T47D (cell line): ENCODE measurements around the gene MYOM1.

Experiments used
- DNase-seq, 2 experiments: peaks; one replicate each; pipeline versions ENCODE4 v3.0.0 to v3.0.0-alpha.2; 2011 to 2012; ENCODE audit warnings: low read depth in 1 of 2, low spot score in 1 of 2
- JUND ChIP-seq: IDR thresholded peaks from 2 replicates; pipeline ENCODE4 v1.6.1; 2012; ENCODE audit warnings: low read depth
- in situ Hi-C: cut with HindIII; loops from 2 replicates; pipeline ENCODE4 v1.10.0; 2016; ENCODE audit warnings: low sequenced_read_pairs, low pct_unique_long_range_greater_than_20kb

MYOM1 gene

GRCh38 chr18:3246635-3247239, 27.0 kb upstream of the MYOM1 start:
- DNase-seq = no peak
- no peak; the same call in 1 of the 2 replicates for TF ChIP-seq JUND
- in situ Hi-C loops = no loop called here

- TF ChIP-seq JUND = no peak
- DNase-seq = peak in 1 of 2 experiments; percentile 85
- in situ Hi-C loops = no loop called here
Observed at GRCh38 chr18:3245853-3246634, 26.3 kb upstream of the MYOM1 start.

- TF ChIP-seq JUND = no peak
- in situ Hi-C loops = no loop called here
- DNase-seq = no peak
Observed at GRCh38 chr18:3245185-3245564, 25.4 kb upstream of the MYOM1 start.

GRCh38 chr18:3238742-3239141, 19.0 kb upstream of the MYOM1 start:
- no peak for DNase-seq
- TF ChIP-seq JUND = no peak
- in situ Hi-C loops = no loop called here

- TF ChIP-seq JUND = no peak
- peak in 1 of 2 experiments; percentile 76 for DNase-seq
- in situ Hi-C loops = no loop called here
Observed at GRCh38 chr18:3236470-3236869, 16.7 kb upstream of the MYOM1 start.

- in situ Hi-C loops = no loop called here
- no peak for DNase-seq
- no peak for TF ChIP-seq JUND
Observed at GRCh38 chr18:3235846-3236245, 16.1 kb upstream of the MYOM1 start.

- DNase-seq = no peak
- TF ChIP-seq JUND = no peak
- in situ Hi-C loops = no loop called here
Observed at GRCh38 chr18:3234457-3234856, 14.7 kb upstream of the MYOM1 start.

GRCh38 chr18:3233433-3234168, 13.8 kb upstream of the MYOM1 start:
- TF ChIP-seq JUND = no peak

GRCh38 chr18:3233004-3233403, 13.2 kb upstream of the MYOM1 start:
- no peak for TF ChIP-seq JUND
- in situ Hi-C loops = no loop called here
- no peak for DNase-seq

More at GRCh38 chr18:3233433-3234168, 13.8 kb upstream of the MYOM1 start:
- DNase-seq = no peak
- in situ Hi-C loops = no loop called here

GRCh38 chr18:3230401-3231334, 10.9 kb upstream of the MYOM1 start:
- DNase-seq = peak in 1 of 2 experiments; percentile 56
- no peak for TF ChIP-seq JUND
- in situ Hi-C loops = no loop called here

GRCh38 chr18:3226048-3226447, 6.3 kb upstream of the MYOM1 start:
- no peak for TF ChIP-seq JUND
- no peak for DNase-seq
- in situ Hi-C loops = no loop called here

GRCh38 chr18:3225588-3225987, 5.8 kb upstream of the MYOM1 start:
- DNase-seq = no peak
- TF ChIP-seq JUND = no peak
- in situ Hi-C loops = no loop called here
